Measurements from ENCODE around the gene LSM14A.
"Not testable (repeated sequence)": the region's sequence is repeated elsewhere in the genome, so short reads cannot be mapped to it uniquely, and the experiment has no call there.

The LSM14A gene

DNA sequence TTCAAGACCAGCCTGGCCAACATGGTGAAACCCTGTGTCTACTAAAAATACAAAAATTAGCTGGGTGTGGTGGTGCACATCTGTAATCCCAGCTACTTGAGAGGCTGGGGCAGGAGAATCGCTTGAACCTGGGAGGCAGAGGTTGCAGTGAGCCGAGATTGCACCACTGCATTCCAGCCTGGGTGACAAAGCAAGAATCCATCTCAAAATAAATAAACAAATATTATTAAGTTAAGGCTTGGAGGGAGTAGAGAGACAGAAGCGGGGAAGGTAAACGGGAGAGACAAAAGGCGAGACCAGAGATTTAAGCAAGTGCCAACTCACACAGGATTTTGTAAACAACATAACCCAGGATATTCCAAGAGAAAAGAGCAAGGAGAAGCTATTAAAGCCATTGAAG, 12.8 kb upstream of the LSM14A start:
- DNase-seq, result not testable (repeated sequence)

DNA sequence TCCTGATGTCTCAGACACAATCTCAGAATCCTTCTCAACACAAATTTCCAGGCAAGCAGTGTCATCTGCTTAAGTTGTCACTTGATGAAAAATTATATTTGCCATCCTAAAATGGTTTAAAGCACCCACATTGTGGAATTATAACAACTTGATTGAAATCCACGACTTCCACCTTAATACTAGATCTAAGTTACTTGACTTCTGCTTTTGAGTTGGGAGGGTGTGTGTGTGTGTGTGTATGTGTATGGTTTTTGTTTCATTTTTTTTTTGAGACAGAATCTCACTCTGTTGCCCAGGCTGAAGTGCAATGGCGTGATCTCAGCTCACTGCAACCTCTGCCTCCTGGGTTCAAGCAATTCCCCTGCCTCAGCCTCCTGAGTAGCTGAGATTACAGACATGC, 10.4 kb upstream of the LSM14A start:
- not testable (repeated sequence) for DNase-seq

DNA sequence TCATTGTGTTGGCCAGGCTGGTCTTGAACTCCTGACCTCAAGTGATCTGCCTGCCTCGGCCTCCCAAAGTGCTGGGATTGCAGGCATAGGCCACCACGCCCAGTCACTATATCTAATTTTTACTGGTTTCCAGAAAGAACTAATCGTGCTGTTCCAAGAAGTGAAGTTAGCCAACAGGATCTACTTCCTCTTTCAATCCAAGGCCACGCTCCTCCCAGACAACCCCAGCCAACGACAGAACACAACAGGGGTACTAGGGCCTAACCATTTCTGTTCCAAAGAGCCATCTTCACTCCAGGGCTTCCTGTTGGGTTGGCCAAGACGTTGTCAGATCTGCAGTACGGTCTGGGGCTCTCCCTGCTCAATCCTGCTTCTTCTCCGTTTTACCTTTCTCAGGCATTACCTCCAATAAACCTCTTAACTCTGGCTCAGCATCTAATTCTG, 7.0 kb upstream of the LSM14A start:
- DNase-seq, result no peak

DNA sequence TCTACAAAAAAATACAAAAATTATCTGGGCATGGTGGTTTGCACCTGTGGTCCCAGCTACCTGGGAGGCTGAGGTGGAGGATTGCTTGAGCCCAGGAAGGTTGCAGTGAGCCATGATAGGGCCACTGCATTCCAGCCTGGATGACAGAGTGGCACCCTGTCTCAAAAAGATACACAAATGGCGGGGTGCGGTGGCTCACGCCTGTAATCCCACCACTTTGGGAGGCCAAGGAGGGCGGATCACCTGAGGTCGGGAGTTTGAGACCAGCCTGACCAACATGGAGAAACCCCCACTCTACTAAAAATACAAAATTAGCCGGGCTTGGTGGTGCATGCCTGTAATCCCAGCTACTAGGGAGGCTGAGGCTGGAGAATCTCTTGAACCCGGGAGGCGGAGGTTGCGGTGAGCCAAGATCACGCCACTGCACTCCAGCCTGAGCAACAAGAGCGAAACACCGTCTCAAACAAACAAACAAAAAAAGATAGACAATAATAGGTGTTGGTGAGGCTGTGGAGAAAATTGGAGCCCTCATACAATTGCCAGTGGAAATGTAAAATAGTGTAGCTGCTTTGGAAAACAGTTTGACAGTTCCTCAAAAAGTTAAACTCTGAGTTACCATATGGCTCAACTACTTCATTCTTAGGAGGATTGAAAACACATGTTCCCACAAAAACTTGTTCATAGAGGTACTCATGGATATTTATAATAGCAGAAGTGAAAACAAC, 2.7 kb upstream of the LSM14A start:
- not testable (repeated sequence) for DNase-seq

DNA sequence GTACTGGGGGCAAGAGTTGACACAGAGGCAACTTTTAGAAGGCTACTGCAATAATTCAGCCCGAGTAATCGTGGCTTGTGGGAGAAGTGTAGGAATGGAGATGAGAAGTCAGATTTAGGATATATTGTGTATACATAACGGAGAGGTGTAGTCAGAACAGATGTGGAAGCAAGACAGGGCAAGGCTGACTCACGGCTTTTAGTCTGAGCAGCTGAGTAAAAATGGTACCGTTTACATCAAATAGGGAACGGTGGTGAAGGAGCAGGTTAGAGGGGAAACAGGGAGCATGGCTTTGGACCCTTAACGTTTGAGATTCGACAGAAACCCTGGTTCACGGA, 796 bp upstream of the LSM14A start:
- DNase-seq, result no peak

DNA sequence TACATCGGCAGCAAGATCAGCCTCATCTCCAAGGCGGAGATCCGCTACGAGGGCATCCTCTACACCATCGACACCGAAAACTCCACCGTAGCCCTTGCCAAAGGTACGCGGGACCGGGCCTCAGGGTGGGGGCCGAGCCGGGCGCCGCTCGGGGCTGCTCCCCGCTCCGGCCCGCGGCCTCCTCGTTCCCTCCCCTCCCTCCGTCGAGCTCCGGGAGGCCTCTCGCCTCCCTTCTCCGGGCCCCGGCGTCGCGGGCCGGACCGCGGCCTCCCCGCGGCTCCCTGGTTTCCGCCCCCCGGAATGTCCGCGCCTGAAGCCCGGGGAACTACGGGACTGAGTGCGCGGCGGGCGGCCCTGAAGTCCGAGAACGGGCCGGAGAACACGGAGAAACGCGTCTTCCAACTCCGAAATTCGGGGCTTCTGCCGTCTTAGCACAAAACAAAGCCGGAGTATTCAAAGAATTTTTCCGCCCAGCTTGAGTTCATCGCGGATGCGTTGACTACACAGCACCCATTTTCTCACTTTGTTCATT, 423 bp downstream of the LSM14A start:
- DNase-seq, result no peak

DNA sequence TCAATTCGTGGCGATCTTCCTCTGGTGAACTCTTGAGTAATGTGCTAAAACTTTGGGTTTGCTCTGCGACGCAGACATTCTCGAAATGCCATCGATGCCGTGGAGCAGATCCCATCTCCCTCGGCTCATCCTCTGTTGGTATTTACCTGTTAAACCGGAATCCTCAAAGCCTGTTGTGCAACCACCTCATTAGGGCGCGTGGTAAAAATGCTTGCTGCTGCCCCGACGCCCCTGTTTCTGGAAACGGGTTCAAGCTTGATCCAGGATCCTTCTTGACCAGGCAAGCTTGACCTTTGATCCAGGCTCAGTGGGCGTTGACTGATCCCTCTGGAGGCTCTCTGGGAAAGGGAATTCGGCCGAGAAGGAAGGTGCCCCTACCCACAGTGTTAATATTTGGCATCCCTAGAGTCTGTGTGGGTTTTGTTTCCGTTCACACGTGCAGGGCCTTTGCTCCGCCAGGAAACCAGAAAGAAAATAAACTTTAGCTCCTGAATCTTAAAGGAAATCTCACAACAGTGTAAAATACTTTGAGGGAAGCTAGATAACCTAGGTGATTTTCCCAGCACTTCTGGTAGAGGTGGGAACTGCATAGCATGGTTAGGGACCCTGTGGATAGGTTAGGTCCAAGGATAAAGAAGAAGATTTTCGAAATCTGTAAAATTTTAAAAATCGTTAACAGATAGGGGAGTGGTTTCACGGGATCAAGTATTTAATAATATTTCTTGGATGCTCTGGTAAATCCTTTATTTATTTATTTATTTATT, 1.1 kb downstream of the LSM14A start:
- no peak for DNase-seq

DNA sequence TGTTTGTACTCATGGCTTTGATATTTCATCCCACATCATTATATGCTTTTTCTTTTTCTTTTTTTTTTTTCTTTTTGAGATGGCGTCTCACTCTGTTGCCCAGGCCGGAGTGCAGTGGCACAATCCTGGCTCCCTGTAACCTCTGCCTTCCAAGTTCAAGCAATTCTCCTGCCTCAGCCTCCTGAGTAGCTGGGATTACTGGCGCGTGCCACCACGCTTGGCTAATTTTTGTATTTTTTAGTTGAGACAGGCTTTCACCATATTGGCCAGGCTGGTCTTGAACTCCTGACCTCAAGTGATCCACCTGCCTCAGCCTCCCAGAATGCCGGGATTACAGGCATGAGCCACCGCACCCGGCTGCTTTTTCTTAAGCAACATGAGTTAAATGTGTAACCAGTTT, 2.9 kb downstream of the LSM14A start:
- DNase-seq, result not testable (repeated sequence)

DNA sequence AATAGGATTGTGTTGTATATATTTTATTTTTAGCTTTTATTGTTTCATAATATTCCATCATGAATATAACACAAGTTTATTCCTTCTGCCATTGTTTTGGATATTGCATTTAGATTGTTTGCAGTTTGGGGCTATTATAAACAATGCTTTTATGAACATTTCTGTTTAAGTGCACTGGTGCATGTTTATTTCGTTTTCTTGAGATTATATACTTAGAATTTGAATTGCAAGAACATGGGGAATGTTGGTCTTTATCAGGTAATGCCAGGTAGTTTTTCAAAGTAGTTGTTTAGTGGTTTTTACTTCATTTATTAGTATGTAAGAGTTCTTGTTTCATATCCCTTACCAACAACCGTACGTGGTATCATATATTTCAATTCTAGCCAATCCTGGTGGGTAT, 4.3 kb downstream of the LSM14A start:
- no peak for DNase-seq

DNA sequence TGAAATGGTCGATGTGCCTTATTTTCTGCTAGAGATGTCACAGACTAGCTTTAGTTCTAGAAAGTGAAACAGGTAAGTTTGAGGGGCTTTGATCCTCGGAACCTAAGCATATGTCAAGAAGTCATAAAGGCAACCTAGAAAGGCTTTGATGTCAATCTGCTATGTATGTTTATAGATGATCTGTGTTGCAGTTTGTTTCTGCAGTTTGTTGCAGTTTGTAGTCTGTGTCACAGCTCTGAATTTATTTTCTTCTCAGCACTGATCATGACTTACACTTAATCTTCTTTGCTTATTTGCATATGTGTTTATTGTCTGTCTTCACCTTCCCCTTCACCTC, 5.9 kb downstream of the LSM14A start:
- no peak for DNase-seq

DNA sequence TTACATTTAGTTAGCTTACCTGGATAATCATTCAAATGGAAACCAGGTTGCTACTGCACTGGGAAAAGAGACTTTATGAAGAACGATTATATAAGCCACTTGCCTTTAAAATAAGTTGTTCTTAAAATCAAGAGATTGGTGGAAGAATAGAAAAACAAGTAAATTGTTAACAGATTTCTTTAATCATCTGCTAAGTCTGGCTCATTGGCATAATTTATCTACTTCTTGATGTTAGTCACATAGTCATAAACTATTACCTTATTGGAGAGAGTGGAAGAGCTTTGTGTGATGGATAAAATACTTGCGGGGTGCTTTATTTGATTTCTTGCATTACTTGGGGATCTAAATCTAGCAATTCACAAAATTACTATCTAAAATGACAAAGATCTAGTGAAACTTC, 6.8 kb downstream of the LSM14A start:
- no peak for DNase-seq

DNA sequence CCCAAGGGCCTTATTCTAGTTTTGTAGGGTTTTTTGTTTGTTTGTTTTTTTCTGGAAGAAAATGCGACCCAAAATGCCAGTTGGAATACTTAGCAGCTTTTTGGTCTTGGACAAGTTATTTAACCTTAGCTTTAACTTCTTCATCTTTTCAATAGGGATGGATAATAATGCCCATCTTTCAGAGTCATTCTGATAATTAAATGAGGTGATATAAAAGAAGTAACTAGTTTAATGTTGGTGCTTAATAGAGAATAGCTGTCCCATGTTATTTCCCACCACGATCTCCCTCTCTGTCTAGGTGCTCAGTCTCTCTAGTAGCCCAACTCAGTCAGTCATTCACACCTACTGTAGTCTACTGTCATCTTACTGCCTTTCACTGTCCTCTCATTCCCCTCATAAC, 8.0 kb downstream of the LSM14A start:
- no peak for DNase-seq

DNA sequence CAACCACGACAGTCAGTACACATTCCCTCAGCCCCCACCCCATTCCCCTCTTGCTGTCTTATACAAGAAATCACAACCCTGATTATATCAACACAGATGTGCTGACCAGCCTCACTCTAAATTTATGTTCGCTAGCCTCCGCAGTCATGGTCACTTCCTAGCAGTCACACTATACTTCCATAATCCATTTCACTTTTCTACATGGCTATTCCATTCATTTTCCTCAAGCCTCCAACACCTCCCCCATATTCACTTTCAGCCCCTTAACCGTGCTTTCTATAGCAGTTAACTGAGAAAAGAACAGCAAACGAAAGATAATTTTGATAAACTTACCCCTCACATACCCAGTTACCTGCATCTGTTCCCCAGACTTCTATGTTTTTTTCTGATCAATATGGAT, 8.4 kb downstream of the LSM14A start:
- DNase-seq, result no peak

DNA sequence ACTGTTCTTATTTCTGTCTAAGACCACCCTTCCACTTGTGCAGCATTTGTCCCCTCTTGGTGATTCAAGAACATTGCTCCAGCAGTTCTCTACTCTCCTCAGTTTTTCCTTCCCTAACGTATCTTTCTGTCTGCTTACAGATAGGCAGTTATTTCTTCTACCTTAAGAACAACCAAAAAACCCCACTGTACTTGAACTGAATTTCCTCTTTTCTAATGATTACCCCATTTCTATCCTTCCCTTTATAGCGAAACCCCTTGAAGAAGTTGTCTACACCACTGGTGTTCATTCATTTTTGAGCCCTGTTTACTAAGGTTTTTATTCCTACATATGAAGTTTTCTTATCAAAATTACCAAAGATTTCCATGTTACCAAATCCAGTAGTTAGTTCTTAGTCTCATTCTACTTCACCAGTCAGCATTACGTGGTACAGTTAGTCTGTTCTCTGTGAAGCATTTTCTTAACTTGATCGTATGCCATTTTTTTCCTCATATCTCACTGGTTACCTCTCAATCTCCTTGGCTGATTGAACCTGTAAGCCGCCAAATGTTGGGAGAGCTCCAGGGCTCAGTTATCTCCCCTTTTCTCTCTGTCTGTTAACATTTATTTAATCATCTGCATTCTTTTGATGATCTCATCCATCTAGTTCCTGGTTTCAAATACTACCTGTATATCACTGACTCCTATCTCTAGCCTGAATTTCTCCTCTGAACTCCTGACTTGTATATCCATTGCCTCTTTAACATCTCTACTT, 9.0 kb downstream of the LSM14A start:
- DNase-seq, result no peak

DNA sequence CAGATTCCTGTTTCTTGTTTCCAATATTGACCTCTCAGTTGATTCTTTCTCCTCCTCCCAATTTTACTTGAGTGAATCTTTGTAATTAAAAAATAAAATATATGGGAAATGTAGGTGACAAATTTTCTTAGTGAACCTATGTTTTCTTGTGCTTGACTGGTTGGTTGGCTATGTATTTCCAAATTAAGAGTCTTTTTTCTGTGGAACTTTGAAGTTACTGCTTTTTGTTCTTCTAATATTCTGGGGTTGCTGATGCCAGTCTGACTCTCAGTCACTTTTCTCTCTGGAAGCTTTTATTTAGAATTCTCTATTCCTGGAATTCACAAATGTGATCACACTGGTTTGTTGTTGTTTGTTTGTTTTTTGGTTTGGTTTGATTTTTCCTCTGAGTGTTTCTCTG, 9.8 kb downstream of the LSM14A start:
- no peak for DNase-seq

DNA sequence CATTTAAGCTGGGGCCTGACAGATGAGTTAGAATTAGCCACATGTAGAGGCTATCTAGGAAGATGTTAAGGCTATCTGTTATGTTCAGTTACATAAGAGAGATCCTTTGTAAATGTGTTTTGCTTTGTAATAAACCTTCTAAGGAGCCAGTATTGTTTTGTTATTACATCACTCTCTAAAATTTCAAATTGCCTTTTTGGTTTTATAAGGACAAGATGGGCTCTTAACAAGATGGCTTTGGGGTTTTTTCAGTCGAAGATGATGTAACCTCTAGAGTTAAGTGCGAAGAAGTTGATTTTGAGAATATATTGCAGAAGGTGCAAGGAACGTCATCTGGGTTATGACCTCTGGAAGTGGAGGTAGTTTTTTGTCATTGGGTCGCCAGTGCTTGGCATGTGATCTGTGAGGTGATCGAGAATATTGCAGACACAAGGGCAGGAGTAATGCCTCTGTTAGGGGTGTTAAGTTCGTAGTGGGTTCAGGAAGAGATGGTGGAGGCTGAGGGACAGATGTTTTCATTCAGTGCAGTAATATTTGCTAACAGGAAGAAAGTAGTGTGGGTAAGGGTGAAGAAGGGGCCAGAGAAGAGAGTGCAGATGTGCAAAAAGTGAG, 12.7 kb downstream of the LSM14A start:
- no peak for DNase-seq

DNA sequence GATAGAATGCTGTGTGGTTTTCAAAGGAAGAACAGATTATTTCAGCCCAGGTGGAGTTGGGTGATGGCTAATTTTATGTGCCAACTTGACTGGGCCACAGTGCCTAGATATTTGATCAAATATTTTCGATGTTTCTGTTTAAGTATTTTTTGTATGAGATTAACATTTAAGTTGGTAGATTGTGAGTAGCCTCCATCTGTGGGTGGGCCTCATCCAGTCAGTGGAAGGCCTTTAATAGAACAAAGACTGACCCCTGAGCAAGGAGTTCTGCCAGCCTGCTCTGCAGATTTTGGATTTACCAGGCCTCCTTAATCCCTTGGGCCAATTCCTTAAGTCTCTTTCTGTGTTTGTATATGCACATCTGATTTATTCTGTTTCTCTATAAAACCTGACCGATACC, 13.9 kb downstream of the LSM14A start:
- DNase-seq, result no peak

DNA sequence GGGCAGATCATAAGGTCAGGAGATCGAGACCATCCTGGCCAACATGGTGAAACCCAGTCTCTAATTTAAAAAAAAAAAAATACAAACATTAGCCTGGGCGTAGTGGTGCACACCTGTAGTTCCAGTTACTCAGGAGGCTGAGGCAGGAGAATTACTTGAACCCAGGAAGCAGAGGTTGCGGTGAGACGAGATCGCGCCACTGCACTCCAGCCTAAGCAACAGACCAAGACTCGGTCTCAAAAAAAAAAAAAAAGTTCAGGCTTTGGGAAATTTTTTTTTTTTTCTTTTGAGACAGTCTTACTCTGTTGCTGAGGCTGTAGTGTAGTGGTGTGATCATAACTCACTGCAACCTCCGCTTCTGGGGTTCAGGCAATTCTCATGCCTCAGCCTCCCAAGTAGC, 14.7 kb downstream of the LSM14A start:
- DNase-seq, result no peak

DNA sequence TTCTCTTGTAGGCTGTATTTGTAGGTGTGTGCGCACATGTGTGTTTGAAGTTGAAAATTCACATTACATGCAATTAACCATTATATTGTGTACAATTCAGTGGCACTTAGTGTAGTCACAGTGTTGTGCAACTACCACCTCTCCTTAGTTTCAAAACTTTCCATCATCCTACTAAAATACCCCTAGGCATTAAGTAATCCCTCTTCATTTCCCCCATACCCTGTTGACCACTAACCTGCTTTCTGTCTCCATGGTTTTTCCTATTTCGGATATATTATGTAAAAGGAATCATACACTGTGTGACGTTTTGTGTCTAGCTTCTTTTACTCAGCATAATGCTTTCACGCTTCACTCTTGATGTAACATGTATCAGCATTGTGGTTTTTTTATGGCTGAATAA, 16.1 kb downstream of the LSM14A start:
- DNase-seq, result no peak

DNA sequence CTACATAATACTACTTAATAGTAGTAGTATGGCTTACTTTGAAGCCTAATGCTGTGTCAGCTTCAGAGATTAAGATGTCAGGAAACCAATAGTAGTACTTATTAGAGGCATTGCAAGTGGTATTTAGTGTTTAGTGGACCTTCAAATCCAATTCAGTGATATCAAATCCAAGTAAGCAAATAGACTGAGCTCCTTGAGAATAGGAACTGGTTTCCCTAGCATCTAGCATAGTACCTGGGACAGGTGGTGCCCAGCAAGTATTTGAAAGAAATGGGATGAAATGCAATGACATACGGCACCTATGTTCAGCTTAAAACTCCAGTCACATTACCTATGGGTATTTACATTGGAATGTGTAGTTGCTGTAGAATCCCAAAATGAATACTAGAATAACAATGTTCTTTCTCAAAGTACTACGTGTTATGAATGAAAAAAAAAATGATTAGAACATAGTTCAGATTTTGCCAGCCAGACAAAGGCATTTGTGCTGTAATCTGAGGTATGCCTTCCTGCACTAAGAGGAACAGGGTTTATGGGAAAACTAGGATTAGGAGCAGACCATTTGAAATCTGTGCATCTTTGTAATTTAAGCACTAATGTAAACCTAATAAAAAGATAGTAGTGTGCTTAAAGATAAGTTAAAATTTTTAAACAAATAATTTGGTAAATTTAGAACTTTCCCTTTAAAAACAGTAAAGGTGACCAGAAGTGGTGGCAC, 17.1 kb downstream of the LSM14A start:
- no peak for DNase-seq

DNA sequence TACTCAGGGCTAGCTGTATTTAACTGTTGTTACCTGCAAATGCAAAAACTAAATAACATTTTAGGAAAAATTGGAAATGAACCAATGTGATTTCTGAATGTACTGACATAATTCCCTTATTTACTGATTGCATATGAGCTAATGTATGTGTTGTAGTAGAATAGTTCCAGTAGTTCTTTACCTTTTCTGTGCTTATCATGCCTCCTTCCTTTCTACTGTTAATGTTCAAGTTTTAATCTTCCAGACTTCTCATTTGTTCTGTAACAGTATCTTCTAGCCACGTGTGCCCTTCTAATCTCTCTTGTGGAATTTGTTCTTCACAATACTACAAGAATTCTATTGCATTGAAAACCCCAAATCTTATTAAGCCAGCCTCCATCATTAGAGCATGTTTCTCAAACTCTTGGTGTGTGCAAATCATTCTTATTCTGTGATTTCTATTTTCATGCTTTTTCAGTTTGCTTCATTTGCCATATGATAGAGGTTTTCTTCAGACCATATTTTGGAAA, 17.7 kb downstream of the LSM14A start:
- no peak for DNase-seq

DNA sequence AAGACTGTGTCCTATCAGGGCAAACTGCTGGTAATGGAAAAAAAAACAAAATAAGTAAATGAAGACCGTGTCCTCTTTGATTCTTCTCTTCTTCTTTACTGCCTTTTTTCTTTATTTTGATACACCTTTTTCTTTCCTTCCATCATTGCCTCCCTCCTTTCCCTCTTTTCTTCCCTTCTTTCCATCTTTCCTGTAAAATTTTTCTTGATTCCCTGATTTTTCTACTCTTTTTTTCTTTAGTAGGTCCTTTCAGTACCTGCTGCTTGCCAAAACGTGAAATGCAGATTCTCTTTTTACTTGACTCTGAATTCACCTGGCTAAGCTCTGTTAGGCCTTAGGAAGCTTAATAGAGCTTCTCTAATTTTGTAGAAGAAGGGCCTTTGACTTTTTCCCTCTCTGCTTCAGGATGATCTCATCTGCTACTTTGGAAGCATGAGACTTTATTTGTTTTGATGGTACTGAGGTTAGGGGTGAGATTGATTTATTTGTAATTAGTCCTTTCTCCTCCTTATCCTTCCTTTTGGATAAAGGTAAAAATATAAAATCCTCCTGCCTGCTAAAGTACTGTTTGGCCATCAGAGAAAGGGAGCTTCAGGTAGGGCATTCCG, 19.2 kb downstream of the LSM14A start:
- no peak for DNase-seq

All from NCI-H187 treated with DMSO at 0.1 percent for 48 hours (cell line).